ENCODE results near the gene CRYBA4.

DNA sequence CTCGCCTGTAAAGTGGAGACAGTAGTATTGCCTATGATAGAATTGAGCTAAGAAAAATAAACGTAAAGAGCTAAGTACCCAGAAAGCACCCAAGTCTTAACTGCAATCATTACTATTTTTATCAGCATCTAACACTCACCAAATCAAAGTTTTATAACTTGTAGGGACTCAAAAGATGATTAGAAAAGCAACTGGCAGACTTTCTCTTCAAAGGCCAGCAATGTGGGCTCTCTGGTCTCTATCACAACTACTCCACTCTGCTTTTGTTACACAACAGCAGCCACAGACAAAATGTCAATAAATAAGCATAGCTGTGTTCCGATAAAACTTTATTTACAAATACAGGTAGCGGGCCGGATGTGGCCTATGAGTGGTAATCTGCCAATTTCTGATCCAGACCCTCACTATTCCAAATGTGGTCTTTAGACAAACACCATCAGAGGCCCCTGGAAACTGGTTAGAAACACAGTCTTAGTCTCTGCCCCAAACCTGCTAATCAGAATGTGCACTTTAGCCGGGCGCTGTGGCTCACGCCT is 40.1 kb upstream of the CRYBA4 start:
- TF ChIP-seq, protein P1, sequence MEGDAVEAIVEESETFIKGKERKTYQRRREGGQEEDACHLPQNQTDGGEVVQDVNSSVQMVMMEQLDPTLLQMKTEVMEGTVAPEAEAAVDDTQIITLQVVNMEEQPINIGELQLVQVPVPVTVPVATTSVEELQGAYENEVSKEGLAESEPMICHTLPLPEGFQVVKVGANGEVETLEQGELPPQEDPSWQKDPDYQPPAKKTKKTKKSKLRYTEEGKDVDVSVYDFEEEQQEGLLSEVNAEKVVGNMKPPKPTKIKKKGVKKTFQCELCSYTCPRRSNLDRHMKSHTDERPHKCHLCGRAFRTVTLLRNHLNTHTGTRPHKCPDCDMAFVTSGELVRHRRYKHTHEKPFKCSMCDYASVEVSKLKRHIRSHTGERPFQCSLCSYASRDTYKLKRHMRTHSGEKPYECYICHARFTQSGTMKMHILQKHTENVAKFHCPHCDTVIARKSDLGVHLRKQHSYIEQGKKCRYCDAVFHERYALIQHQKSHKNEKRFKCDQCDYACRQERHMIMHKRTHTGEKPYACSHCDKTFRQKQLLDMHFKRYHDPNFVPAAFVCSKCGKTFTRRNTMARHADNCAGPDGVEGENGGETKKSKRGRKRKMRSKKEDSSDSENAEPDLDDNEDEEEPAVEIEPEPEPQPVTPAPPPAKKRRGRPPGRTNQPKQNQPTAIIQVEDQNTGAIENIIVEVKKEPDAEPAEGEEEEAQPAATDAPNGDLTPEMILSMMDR (optimal IDR thresholded peaks at IDR 0.05 in 1 of 3, IDR thresholded peaks at IDR 0.05 in 1 of 3, conservative IDR thresholded peaks at IDR 0.05 in 1 of 3; ENCODE audit: extremely low read depth in 1 of 3, insufficient read depth in 2 of 3, low read length in 3 of 3), result no peak
- TF ChIP-seq EZH2 (IDR thresholded peaks at IDR 0.05; ENCODE audit: low read length), result no peak
